Endothelial cell (in vitro differentiated cells): ENCODE results near the gene ATP1A3. TPM values are rescaled to one million over a fixed set of nuclear protein-coding genes. Genes with fewer than 3 reads are reported as not detected.
A peak's percentile ranks its signal among the peaks of the same experiment; 100 is the strongest.
"Not testable (repeated sequence)": the region's sequence is repeated elsewhere in the genome, so short reads cannot be mapped to it uniquely, and the experiment has no call there.

Experiments
- DNase-seq: peaks from one replicate; pipeline ENCODE4 v3.0.0; 2021; ENCODE audit warnings: low spot score
- H3K27ac Mint-ChIP-seq: one replicate; pipeline ENCODE4 v1.8.0; 2021; ENCODE audit warnings: mixed read lengths, inconsistent platforms; ENCODE audit not compliant: unreplicated experiment
- H3K27me3 Mint-ChIP-seq: one replicate; pipeline ENCODE4 v1.8.0; 2021; ENCODE audit warnings: mild to moderate bottlenecking, moderate library complexity, mixed read lengths, inconsistent platforms; ENCODE audit not compliant: unreplicated experiment
- H3K36me3 Mint-ChIP-seq: one replicate; pipeline ENCODE4 v1.8.0; 2021; ENCODE audit warnings: mild to moderate bottlenecking, low read depth, mixed read lengths, inconsistent platforms; ENCODE audit not compliant: unreplicated experiment
- H3K4me1 Mint-ChIP-seq: one replicate; pipeline ENCODE4 v1.8.0; 2021; ENCODE audit warnings: mild to moderate bottlenecking, mixed read lengths, inconsistent platforms; ENCODE audit not compliant: unreplicated experiment
- H3K4me3 Mint-ChIP-seq: one replicate; pipeline ENCODE4 v1.8.0; 2021; ENCODE audit warnings: mild to moderate bottlenecking, mixed read lengths, inconsistent platforms; ENCODE audit not compliant: unreplicated experiment
- H3K9me3 Mint-ChIP-seq: one replicate; pipeline ENCODE4 v1.8.0; 2021; ENCODE audit warnings: mixed read lengths, inconsistent platforms; ENCODE audit not compliant: unreplicated experiment
- total RNA-seq: library from RNA; stranded (reverse); fragmentation: NEBNext Ultra II Directional; extraction: Animal tissue kit (Norgen Biotek cat#: 25700); gene quantifications from one replicate; pipeline ENCODE4 v1.2.1, GENCODE V29; 2021; ENCODE audit not compliant: unreplicated experiment
- TF ChIP-seq, protein P1 (sequence below): fragments of 200-600 bp; sonication (generic); IDR thresholded peaks from one replicate; pipeline ENCODE4 v1.5.0; 2021; ENCODE audit warnings: antibody characterized with exemption; ENCODE audit not compliant: unreplicated experiment

Gene ATP1A3
- total RNA-seq, 1 donor from 2014 or later = not detected

DNA sequence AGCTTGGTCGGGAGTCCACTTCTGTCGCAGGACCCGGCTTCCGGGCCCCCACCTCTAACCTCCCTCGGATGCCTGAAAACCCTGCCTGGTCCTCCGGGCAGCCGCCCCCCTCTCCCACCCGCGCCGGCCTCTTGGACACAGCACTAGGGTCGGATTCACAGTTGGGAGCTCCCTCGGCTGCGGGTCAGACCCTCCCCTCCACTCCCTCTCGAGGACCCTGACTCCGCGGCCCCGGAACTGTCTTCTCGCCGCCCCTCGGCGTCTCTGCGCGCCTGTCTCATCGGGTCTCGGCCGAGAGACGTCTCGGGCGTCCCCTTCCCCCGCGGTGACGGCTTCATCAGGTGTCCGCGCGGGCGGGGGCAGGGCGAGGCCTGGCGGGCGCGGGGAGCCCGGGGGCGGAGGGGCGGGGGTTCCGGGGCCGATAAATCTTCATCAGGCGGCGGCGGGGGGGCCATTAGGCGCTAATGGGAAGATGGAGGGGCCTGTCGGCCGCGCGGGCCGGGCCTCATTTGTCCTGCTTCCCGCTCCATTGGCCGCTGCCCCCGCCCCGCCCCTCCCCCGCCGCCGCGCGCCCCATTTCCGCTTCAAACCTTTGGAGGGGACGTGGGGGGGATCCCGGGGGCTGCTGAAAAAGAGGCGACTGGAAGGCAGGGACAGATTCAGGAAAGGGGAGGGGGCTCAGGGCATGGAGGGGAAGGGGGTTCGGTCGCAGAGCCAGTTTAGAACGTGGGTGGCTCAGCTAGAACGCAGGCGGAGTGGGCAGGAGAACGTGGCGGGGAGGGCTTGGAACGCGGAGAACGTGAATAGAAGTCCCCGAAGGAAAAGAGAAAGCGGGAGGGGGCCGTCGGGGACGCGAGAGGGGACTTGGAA is 53.9 kb downstream of the ATP1A3 start:
- Mint-ChIP-seq H3K9me3 (peaks cover 4% of the 10 kb centered on the region), H3K4me3 (peak overlapping the region; percentile 83), H3K27me3 (peaks cover 20% of the 10 kb centered on the region), H3K36me3 (peaks cover 21% of the 10 kb centered on the region), H3K4me1 (peaks cover 3% of the 10 kb centered on the region), H3K27ac (no peak overlapping the region)
- no peak for DNase-seq
- TF ChIP-seq, protein P1, sequence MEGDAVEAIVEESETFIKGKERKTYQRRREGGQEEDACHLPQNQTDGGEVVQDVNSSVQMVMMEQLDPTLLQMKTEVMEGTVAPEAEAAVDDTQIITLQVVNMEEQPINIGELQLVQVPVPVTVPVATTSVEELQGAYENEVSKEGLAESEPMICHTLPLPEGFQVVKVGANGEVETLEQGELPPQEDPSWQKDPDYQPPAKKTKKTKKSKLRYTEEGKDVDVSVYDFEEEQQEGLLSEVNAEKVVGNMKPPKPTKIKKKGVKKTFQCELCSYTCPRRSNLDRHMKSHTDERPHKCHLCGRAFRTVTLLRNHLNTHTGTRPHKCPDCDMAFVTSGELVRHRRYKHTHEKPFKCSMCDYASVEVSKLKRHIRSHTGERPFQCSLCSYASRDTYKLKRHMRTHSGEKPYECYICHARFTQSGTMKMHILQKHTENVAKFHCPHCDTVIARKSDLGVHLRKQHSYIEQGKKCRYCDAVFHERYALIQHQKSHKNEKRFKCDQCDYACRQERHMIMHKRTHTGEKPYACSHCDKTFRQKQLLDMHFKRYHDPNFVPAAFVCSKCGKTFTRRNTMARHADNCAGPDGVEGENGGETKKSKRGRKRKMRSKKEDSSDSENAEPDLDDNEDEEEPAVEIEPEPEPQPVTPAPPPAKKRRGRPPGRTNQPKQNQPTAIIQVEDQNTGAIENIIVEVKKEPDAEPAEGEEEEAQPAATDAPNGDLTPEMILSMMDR = no peak

DNA sequence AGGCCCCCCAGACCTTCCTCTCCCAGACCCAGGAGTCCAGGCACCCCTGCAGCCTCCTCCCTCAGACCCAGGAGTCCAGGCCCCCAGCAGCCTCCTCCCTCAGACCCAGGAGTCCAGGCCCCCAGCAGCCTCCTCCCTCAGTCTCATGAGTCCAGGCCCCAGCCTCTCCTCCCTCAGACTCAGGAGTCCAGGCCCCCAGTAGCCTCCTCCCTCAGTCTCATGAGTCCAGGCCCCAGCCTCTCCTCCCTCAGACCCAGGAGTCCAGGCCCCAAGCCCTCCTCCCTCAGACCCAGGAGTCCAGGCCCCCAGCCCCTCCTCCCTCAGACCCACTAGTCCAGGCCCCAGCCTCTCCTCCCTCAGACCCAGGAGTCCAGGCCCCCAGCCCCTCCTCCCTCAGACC is 54.8 kb downstream of the ATP1A3 start:
- not testable (repeated sequence) for H3K9me3 Mint-ChIP-seq, H3K4me1 Mint-ChIP-seq, H3K27ac Mint-ChIP-seq, DNase-seq, H3K4me3 Mint-ChIP-seq
- peaks cover 20% of the 10 kb centered on the region for H3K27me3 Mint-ChIP-seq
- H3K36me3 Mint-ChIP-seq = peaks cover 21% of the 10 kb centered on the region

DNA sequence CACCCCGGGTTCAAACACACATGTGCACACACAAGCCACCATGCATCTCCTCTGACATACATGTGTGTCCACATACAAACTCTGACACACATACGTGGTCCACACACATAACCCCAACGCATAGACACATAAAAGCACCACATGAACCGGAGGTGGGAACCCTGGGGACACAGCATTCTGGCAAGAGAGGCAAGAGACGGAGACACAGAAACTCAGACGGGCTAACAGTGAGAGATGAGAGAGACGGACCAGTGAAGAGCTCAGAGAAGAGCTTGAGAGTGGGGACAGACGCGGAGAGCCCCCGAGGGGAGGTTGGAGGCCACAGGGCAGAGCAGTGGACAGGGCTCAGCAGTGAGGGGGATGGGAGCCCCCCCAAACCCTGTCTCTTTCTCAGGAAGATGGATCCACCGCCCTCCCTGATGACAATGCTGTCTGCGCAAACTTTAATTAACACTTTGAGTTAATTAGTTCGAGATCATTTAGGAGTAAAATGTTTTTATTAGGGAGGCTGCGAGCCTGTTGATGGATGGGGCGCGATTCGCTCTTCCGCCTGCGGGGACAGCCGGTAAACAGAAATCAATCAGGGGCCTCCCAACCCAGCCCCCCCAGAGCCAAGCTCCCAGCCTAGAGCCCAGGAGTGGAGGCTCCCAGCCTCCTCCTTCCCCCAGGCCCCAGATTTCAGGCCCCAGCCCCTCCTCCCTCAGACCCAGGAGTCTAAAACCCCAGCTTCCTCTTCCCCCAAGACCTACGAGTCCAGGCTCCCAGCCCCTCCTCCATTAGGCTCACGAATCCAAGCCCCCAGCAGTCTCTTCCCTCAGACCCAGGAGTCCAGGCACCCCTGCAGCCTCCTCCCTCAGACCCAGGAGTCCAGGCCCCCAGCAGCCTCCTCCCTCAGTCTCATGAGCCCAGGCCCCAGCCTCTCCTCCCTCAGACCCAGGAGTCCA is 56.2 kb downstream of the ATP1A3 start:
- Mint-ChIP-seq H3K4me1 (peaks cover 7% of the 10 kb centered on the region), H3K36me3 (peaks cover 18% of the 10 kb centered on the region), H3K27ac (no peak overlapping the region), H3K9me3 (peaks cover 4% of the 10 kb centered on the region), H3K4me3 (peak overlapping the region; percentile 66), H3K27me3 (peaks cover 25% of the 10 kb centered on the region)
- DNase-seq = no peak
- TF ChIP-seq, protein P1 = peak; percentile 43

DNA sequence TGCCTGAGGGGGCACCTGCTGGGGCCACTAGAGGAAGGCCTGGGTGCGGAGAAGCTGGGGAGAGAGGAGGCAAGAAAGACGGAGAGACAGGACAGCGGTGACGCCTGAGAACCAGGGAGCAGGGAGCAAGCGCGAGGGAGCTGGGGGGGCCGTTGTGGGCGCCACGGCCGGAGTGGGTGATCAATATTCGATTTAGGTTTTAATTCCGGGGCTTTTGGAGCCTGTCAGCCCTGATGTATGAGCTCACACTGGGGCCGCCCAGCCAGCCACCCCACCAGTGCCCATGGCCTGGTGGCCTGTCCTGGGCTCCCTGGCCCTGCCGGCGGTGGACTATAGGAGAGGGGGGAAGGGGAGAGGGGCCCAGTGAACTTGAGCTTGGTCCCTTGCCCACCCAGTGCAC is 57.1 kb downstream of the ATP1A3 start:
- TF ChIP-seq, protein P1 = no peak
- Mint-ChIP-seq H3K27ac (no peak overlapping the region), H3K9me3 (peaks cover 4% of the 10 kb centered on the region), H3K4me3 (no peak overlapping the region), H3K4me1 (peaks cover 7% of the 10 kb centered on the region), H3K36me3 (peaks cover 16% of the 10 kb centered on the region), H3K27me3 (peaks cover 29% of the 10 kb centered on the region)
- no peak for DNase-seq

DNA sequence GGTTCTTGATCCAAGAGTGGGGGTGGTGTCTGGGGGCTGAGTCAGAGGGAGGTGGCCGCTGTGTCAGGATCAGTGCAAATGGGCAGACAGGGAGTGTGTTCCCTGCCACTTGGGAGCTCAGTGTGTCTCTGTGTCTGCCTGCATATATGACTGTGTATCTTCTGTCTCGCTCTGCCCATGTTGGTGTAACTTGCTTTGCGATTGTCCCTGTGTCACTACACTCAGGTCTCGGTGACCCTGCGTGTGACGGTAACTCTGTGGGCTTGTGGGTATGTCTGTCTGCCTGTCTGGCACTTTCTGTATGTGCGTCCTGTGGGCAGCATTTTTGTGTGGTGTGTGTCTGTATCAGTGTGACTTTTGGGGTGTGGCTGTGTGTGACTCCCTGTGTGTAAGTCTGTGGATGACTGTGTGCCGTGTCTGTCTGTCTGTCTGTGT is 57.6 kb downstream of the ATP1A3 start:
- Mint-ChIP-seq H3K27ac (no peak overlapping the region), H3K4me3 (no peak overlapping the region)
- DNase-seq = no peak

More for the DNA sequence above, 57.6 kb downstream of the ATP1A3 start:
- TF ChIP-seq, protein P1 = no peak
- peaks cover 7% of the 10 kb centered on the region for H3K4me1 Mint-ChIP-seq
- peaks cover 25% of the 10 kb centered on the region for H3K27me3 Mint-ChIP-seq
- peaks cover 13% of the 10 kb centered on the region for H3K36me3 Mint-ChIP-seq
- peaks cover 4% of the 10 kb centered on the region for H3K9me3 Mint-ChIP-seq
